K562 (cell line): ENCODE measurements around the gene RGS14. TPM values are rescaled to one million over a fixed set of nuclear protein-coding genes. Genes with fewer than 3 reads are reported as not detected.

ENCODE experiments used
- BRF2 ChIP-seq: IDR thresholded peaks from 3 replicates; pipeline ENCODE4 v1.6.1; 2011; ENCODE audit warnings: borderline replicate concordance, mild to moderate bottlenecking; ENCODE audit not compliant: insufficient read length, insufficient read depth
- CHD1 ChIP-seq: fragments of 200-600 bp; sonication (generic); IDR thresholded peaks from one replicate; pipeline ENCODE4 v1.6.1; 2012; ENCODE audit warnings: mild to moderate bottlenecking, moderate library complexity, low read length, inconsistent platforms
- DDX20 ChIP-seq: fragments of 450-650 bp; IDR thresholded peaks from 2 replicates; pipeline ENCODE4 v1.6.1; 2016; ENCODE audit warnings: missing genetic modification characterization, low read depth, mild to moderate bottlenecking, missing compliant biosample characterization, moderate library complexity
- ETV6 ChIP-seq, 3 experiments: fragments of 150-350 bp in 1 of 3; sonication (generic) in 1 of 3; formaldehyde crosslinking in 1 of 3; IDR thresholded peaks; 2 replicates each; pipeline versions ENCODE4 v1.6.1 to v1.8.0; 2014 to 2022; ENCODE audit warnings: borderline replicate concordance in 2 of 3, low read depth in 2 of 3, antibody characterized with exemption in 1 of 3, low read length in 1 of 3, mild to moderate bottlenecking in 1 of 3, missing genetic modification reagents in 1 of 3
- LCOR ChIP-seq: sonication (generic); formaldehyde crosslinking; IDR thresholded peaks from 2 replicates; pipeline ENCODE4 v1.8.0; 2022; ENCODE audit warnings: mild to moderate bottlenecking, missing genetic modification reagents
- MNT ChIP-seq, 2 experiments: fragments of 450-650 bp; conservative IDR thresholded peaks; 2 replicates each; pipeline ENCODE4 v1.6.1; 2017; ENCODE audit warnings: mild to moderate bottlenecking in 2 of 2, moderate library complexity in 2 of 2
- NFIX ChIP-seq: fragments of 250-450 bp; sonication (Bioruptor Pico); IDR thresholded peaks from 2 replicates; pipeline ENCODE4 v1.4.0; 2020; ENCODE audit warnings: low read depth, mild to moderate bottlenecking, moderate library complexity
- NR1H2 ChIP-seq: sonication (generic); formaldehyde crosslinking; IDR thresholded peaks from 2 replicates; pipeline ENCODE4 v1.4.0; 2020; ENCODE audit warnings: mild to moderate bottlenecking, missing genetic modification reagents
- PRDM10 ChIP-seq: fragments of 450-650 bp; IDR thresholded peaks from 2 replicates; pipeline ENCODE4 v1.6.1; 2018; ENCODE audit not compliant: partially characterized antibody
- SREBF2 ChIP-seq: sonication (generic); formaldehyde crosslinking; IDR thresholded peaks from 2 replicates; pipeline ENCODE4 v1.4.0; 2020; ENCODE audit warnings: mild to moderate bottlenecking, missing genetic modification reagents
- THAP7 ChIP-seq: fragments of 250-450 bp; sonication (Bioruptor Pico); IDR thresholded peaks from 2 replicates; pipeline ENCODE4 v1.5.0; 2021
- THRAP3 ChIP-seq: fragments of 450-650 bp; IDR thresholded peaks from 2 replicates; pipeline ENCODE4 v1.6.1; 2016; ENCODE audit warnings: mild to moderate bottlenecking, inconsistent platforms, borderline replicate concordance
- ZNF146 ChIP-seq: IDR thresholded peaks from one replicate; pipeline ENCODE4 v1.6.1; 2018; ENCODE audit warnings: missing compliant biosample characterization; ENCODE audit not compliant: unreplicated experiment
- ZNF592 ChIP-seq: fragments of 450-650 bp; IDR thresholded peaks from 2 replicates; pipeline ENCODE4 v1.6.1; 2017; ENCODE audit warnings: antibody characterized with exemption, mild to moderate bottlenecking
- ZNF778 ChIP-seq: fragments of 450-650 bp; formaldehyde crosslinking; IDR thresholded peaks from 2 replicates; pipeline ENCODE4 v1.4.0; 2020; ENCODE audit warnings: mild to moderate bottlenecking, moderate library complexity
- polyA plus RNA-seq, 8 experiments: library from polyadenylated mRNA; depleted of rRNA in 4 of 8; stranded (reverse) in 5 of 8; unstranded in 3 of 8; fragments of >200 nt; fragmentation: Nextera tagmentation in 2 of 8; fragmentation: Illumina TruSeq in 1 of 8; extraction: Ambion mirVana in 2 of 8; extraction: Trizol in 1 of 8; gene quantifications; 2 replicates each; pipeline versions ENCODE4 v1.2.1 to v1.2.3, GENCODE V29; 2011 to 2014; ENCODE audit warnings: inconsistent platforms in 1 of 8, missing spikeins in 1 of 8
- total RNA-seq, 7 experiments: library from RNA; depleted of rRNA in 6 of 7; stranded (reverse); fragments of >200 nt in 6 of 7; fragmentation: Illumina TruSeq in 2 of 7; extraction: Trizol in 2 of 7; gene quantifications; 2 replicates each; pipeline versions ENCODE4 v1.2.1 to v1.2.3, GENCODE V29; 2011 to 2021; ENCODE audit warnings: low replicate concordance in 1 of 7

The RGS14 gene
- total and polyA plus RNA-seq, 9 of the 15 experiments (the other 6 are each of a cell fraction or from before 2014, with no cell fraction given), result 0.28 to 75.9 (median 34.5) TPM

GRCh38 chr5:177367323-177367848 lies 9.7 kb downstream of the RGS14 start (continued):
- TF ChIP-seq ZNF592, result peak; percentile 98
- TF ChIP-seq THRAP3, result no peak
- no peak for TF ChIP-seq DDX20 (tag)
- TF ChIP-seq LCOR (CRISPR knock-in tag), result peak; percentile 93
- peak; percentile 4 for TF ChIP-seq ZNF146 (CRISPR knock-in tag)
- no peak for TF ChIP-seq BRF2
- TF ChIP-seq CHD1, result peak; percentile 21
- 0 out of 2 replicates have a peak, but pooled peaks have one; percentile 65 for TF ChIP-seq NR1H2 (CRISPR knock-in tag)
- peak; percentile 9 to 66; a peak in 3 of 4 replicates for TF ChIP-seq MNT (conservative IDR thresholded peaks at IDR 0.05)
- no peak for TF ChIP-seq NFIX (CRISPR knock-in tag)
- no peak for TF ChIP-seq ZNF778 (CRISPR knock-in tag)
- TF ChIP-seq ETV6 (IDR thresholded peaks at IDR 0.05; ENCODE audit: borderline replicate concordance in 1 of 2, low read depth in 2 of 2, low read length in 1 of 2), result no peak; a peak in 1 of 4 replicates
- TF ChIP-seq ETV6 (CRISPR knock-in tag; IDR thresholded peaks at IDR 0.05; ENCODE audit: borderline replicate concordance), result peak; percentile 53; the same call in 1 of the 2 replicates
- no peak for TF ChIP-seq PRDM10
- peak; percentile 98; the same call in 1 of the 2 replicates for TF ChIP-seq SREBF2 (CRISPR knock-in tag)
- peak; percentile 56; the same call in 1 of the 2 replicates for TF ChIP-seq THAP7
